HG03045 (cell line): Measurements from ENCODE around the gene SOX11.
"Not testable (repeated sequence)": the region's sequence is repeated elsewhere in the genome, so short reads cannot be mapped to it uniquely, and the experiment has no call there.

Experiments
- ATAC-seq: cut with Tn5 transposase; IDR thresholded peaks from one replicate; pipeline ENCODE4 v1.9.1; 2021; ENCODE audit warnings: mild to moderate bottlenecking, moderate library complexity; ENCODE audit not compliant: unreplicated experiment

SOX11 gene

GRCh38 chr2:5691985-5692529 is at the start of gene SOX11:
SOX11 (plus strand) TSS chr2:5692384; CDS start chr2:5692722, 338 bp downstream.
- no peak for ATAC-seq

GRCh38 chr2:5652734-5653133 is 39.5 kb upstream of the SOX11 start:
- not testable (repeated sequence) for ATAC-seq

DNA sequence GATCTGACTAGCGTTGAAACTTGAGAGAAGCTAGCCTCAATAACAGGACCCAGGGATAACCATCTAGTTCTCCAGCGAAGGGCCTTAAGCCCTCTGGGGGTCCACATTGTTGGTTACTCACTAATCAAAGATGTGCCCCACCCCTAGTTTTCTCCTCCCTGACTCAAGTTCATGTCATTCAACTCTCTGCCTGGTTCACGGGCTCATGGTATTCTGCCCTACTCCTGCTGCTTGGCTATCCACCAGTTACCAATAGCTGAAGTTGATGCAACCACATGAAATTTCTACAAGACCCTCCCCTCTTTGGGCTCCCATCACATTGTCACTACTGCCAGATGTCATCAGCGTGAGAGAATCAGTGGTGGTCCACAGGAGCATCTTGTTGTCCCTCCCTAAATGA is 38.4 kb upstream of the SOX11 start:
- not testable (repeated sequence) for ATAC-seq

DNA sequence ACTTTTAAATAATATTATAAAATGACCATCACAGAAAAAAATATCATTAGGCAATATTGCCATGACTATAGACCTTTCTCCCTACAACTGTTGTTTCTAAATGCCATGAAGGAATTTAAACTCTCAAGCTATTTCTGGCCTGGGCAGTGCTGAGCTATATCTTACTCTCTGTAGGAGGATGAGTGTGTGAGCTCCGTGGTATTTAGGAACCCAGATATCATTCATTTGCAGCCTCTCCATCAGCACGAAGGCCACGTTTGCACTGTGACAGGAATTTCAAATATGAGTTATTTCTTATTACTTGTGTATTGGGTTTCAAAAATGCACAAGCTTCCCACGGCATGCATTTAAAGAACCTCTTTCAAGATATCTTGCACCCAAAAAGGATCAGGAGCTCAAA is 35.0 kb upstream of the SOX11 start:
- no peak for ATAC-seq

DNA sequence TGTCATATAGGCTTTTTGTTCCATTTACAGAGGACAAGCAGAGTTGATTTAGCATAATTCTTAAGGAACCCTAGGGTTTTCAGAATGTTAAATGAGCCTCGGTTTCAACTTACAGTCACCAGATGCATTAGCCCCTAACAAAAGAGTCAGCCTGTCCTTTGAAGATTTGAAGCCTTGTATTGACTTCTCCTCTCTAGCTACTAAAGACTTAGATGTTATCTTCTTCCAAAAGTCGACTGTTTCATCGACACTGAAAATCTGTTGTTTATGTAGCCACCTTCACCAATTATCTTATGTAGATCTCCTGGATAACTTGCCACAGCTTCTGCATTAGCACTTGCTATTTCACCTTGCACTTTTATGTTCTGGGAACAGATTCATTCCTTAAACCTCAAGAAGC is 31.6 kb upstream of the SOX11 start:
- ATAC-seq, result no peak

GRCh38 chr2:5661362-5661761 is 30.8 kb upstream of the SOX11 start:
- no peak for ATAC-seq

- no peak for ATAC-seq
These were observed 27.9 kb upstream of the SOX11 start for GRCh38 chr2:5664278-5664681.

GRCh38 chr2:5665066-5665465 is 27.1 kb upstream of the SOX11 start:
- no peak for ATAC-seq

GRCh38 chr2:5666798-5667197 is 25.4 kb upstream of the SOX11 start:
- no peak for ATAC-seq

DNA sequence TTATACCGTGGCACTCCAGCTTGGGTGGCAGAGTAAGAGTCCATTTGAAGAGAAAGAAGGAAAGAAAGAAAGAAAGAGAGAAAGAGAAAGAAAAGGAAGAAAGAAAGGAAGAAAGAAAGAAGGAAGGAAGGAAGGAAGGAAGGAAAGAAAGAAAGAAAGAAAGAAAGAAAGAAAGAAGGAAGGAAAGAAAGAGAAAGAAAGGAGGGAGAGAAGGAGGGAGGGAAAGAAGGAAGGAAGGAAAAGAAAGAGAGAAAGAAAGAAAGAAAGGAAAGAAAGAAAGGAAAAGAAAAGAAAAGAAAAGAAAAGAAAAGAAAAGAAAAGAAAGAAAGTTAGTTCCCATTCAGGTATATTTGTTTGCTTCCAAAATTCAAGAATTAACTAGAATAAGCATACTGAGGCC is 24.5 kb upstream of the SOX11 start:
- not testable (repeated sequence) for ATAC-seq

DNA sequence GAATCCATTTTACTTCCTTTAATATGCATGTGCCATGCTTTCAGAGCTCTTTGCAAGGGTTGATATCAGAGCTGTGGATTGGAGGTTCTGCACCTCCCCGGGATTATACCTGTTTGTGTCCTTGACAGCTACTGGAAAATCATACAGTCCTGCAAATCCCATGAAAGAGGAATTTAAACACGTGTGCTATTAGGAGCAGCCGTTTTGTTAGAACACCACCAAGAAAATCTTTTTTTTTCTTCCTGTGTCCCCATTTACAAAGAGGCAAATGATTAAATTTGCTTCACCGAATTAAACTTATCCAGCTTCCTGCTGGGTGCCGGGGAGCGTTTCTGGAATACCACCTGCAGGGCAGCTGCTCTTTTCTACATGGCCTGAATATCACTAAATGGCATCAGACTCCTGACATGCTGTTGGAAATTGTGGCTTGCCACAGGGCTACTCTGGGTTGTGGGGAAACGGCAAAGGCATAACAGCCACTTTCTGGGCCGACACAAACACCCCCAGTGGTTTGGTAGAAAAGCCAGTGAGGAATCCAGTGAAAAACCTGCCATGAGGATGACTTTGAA is 23.4 kb upstream of the SOX11 start:
- ATAC-seq, result no peak

- no peak for ATAC-seq
These were observed 19.4 kb upstream of the SOX11 start for GRCh38 chr2:5672749-5673144.

DNA sequence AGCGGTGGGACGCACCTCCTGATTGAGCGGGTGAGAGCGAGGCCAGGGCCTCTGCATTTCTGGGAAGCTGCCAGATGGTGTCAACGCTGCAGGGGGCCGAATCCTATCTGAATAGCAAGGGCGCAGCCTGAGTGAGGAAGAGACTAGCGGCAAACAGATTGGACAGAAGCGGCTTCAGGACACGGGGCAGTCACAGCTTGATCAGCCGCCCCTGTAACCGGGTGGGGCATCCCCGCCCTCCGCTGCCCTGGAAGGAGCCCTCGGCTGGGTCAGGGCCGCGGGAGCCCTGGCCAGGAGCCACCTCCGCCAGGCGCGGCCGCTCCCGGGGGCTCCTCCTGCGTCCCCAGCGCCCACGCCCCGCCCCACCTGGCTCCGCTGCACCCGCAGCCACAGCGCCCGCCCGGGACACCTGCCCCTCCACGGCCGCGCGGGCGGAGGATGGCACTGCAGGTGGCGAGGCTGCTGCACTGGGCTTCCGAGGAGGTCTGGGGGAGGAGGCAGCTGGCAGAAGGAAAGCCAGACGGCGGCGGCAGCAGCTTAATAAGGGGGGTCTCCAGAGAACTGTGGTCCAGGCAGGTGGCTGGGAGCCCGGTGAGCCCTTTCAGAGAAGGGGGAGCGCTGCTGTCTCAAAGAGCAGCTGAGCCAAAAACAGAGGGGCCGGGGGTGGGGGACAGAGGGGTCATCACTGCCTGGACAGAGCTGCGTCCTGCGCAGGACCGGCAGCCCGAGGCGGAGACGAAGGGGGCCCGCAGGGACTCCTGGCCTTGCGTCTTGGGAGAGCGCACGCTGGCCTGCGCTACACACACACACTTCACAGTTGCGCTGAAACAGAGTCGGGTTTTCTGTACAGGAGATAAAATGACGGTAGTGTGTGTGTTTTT is 18.8 kb upstream of the SOX11 start:
- no peak for ATAC-seq

DNA sequence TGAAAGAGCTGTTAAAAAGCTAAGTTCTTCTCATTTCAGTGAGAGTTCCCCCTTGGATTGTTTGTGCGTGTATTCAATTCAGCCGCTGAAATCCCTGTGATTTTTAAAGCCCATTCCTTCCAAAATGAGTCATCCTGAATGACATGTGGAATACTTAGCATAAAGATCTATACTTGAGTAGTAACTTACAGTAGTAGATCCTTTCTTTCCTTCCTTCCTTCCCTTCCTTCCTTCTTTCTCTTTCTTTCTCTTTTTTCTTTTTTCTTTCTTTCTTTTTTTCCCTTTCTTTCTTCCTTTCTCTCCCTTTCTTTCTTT is 18.2 kb upstream of the SOX11 start:
- ATAC-seq, result no peak

- no peak for ATAC-seq
These were observed 15.1 kb upstream of the SOX11 start for GRCh38 chr2:5677133-5677532.

GRCh38 chr2:5683471-5683870 is 8.7 kb upstream of the SOX11 start:
- no peak for ATAC-seq

- no peak for ATAC-seq
These were observed 7.0 kb upstream of the SOX11 start for GRCh38 chr2:5685225-5685624.

GRCh38 chr2:5686068-5686467 is 6.1 kb upstream of the SOX11 start:
- ATAC-seq, result no peak

DNA sequence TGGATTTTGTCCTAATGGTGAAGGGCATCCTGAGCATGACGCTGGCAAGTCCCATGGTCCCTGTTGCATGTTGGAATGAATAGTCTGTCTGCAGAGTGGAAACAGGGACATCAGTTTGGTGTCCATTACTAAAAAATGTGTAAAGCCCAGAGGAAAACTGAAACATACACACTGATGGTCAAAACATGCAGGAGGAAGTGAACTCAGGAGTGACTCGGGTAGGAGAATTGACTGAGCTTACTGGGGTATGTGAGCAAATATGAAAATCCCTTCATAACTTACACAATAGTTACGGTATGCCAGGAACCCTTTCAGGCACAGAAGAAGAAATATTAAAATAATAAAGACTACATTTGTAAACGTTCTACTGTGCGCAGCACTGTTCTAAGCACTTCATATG is 5.6 kb upstream of the SOX11 start:
- no peak for ATAC-seq

DNA sequence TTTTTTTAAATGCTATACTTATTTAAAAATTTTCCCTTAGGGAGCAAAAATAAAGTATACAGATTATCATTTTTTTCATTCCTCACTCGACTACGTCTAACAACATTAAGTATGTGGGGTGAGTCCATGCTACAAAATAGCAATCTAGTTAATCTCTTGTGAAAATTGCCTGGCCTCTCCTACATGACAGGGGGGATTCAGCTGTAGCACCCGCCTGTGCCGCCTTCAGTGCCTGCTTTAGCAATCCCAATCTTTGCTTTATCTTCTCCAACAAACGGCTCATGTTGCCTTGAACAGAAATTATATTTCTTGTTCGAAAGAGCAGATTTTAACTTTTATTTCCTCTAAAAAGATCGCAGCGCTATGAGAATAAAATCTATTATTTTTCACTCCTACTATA is 2.4 kb upstream of the SOX11 start:
- no peak for ATAC-seq

GRCh38 chr2:5690286-5690685 is 1.9 kb upstream of the SOX11 start:
- no peak for ATAC-seq

DNA sequence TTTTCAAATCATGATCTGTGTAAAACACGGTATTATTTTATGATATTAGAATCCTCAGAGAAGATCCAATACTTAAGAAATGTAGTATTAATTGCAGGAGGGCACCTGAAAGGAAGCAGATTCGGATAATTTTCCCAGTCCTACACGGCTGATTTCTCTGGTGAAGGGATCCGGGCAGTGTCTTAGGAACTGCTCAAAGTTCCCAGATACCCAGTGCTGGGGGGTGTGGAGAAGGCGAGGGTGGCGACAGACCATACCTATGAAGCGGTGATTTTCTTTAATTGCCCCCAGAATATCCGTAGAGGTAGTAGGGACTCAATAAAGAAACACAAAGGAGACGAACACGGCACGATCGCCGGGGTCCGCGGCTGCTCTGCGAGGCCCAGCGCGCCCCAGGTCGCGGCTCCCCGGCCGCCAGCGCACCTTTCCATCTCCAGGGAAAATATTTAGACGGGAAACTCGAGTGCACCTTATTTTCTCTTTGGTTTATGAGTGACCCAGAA is 1.4 kb upstream of the SOX11 start:
- ATAC-seq, result no peak
